Omental fat pad (tissue), 4 donors: ENCODE results near the gene PAX4. TPM values are rescaled to one million over a fixed set of nuclear protein-coding genes. Genes with fewer than 3 reads are reported as not detected.

Source experiments
- ATAC-seq: fragments of 150-250 bp; one replicate; pipeline ENCODE4 v1.9.1; 2016; ENCODE audit warnings: mild to moderate bottlenecking, moderate library complexity; ENCODE audit not compliant: low FRiP score
- DNase-seq: peaks from one replicate; pipeline ENCODE4 v3.0.0-alpha.2; 2019; ENCODE audit warnings: low spot score
- total RNA-seq, 4 donors: library from RNA; depleted of rRNA; stranded (reverse); fragments of >200 nt; gene quantifications; one replicate each; pipeline ENCODE4 v1.1.0, GENCODE V29; 2016
- TF ChIP-seq, protein P1 (sequence below), 3 donors: fragments of 450-650 bp; IDR thresholded peaks; one replicate each; pipeline ENCODE4 v1.5.1; 2016 to 2017; ENCODE audit warnings: antibody characterized with exemption in 3 of 3, mild to moderate bottlenecking in 3 of 3, moderate library complexity in 2 of 3

The PAX4 gene
- total RNA-seq, 4 donors from 2014 or later, result not detected

- TF ChIP-seq, protein P1, sequence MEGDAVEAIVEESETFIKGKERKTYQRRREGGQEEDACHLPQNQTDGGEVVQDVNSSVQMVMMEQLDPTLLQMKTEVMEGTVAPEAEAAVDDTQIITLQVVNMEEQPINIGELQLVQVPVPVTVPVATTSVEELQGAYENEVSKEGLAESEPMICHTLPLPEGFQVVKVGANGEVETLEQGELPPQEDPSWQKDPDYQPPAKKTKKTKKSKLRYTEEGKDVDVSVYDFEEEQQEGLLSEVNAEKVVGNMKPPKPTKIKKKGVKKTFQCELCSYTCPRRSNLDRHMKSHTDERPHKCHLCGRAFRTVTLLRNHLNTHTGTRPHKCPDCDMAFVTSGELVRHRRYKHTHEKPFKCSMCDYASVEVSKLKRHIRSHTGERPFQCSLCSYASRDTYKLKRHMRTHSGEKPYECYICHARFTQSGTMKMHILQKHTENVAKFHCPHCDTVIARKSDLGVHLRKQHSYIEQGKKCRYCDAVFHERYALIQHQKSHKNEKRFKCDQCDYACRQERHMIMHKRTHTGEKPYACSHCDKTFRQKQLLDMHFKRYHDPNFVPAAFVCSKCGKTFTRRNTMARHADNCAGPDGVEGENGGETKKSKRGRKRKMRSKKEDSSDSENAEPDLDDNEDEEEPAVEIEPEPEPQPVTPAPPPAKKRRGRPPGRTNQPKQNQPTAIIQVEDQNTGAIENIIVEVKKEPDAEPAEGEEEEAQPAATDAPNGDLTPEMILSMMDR (IDR thresholded peaks at IDR 0.05), result no peak
- DNase-seq, result no peak
- no peak for ATAC-seq
Measured at GRCh38 chr7:127629268-127629854, 11.4 kb upstream of the PAX4 start.

- DNase-seq (no peak), ATAC-seq (no peak)
- TF ChIP-seq, protein P1 (IDR thresholded peaks at IDR 0.05), result no peak
Measured at GRCh38 chr7:127628445-127628844, 10.5 kb upstream of the PAX4 start.

DNA sequence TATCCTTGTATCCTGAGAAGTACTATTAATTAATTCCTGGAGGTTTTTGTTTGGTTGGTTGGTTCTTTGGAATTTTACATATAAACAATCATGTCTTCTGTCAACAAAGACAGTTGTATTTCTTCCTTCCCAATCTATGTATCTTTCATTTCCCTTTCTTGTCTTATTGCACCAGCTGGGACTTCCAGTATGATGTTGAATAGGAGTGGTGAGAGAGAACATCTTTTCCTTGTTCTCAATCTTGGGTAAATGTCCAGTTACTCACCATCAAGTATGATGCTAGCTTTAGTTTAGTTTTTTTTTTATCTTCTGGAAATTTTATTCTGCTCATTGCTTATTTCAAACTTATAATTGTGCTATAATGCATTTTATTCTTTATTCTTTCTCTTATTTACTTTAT, 7.4 kb upstream of the PAX4 start:
- TF ChIP-seq, protein P1 (IDR thresholded peaks at IDR 0.05), result no peak
- DNase-seq, result no peak
- ATAC-seq, result no peak

DNA sequence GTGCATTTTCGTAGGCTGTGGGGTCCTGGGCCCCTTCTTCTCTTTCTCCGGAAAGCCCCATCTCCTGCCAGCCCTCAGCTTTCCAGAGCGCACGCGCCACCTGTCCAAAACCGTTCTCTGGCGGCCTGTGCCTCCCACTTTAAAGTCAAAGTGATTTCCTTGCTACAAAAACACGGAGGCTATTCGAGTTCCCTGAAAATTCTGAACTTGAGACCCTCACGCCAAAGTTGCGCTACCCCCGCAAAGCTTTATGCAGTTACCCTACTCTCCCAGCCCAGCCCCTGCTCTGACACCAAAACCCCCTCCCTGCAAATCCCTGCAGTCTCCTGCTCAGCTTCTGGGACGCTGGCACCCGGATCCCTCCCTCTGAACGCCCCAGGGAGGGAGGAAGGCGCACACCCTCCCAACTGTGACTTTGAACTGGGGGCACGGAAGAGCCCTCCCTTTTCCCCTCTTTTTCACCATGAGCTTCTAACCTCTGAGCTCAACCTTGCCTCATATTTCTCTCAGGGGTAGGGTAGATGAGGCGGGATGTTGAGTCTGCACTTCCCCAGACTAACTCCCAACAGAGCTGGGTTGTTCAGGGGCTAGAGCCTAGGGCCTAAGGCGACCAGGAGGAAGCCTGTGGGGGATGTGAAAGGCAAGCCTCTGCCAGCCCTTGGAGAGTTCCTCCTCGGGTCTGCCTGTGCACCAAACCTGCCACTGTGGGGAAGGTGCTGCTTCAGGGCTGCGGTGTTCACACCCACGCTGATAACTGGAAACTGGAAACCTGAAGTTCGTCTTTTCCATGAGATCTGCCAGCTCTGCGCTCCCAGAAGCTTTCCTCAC, 2.7 kb upstream of the PAX4 start:
- TF ChIP-seq, protein P1 (IDR thresholded peaks at IDR 0.05), result no peak
- ATAC-seq (no peak), DNase-seq (no peak)

DNA sequence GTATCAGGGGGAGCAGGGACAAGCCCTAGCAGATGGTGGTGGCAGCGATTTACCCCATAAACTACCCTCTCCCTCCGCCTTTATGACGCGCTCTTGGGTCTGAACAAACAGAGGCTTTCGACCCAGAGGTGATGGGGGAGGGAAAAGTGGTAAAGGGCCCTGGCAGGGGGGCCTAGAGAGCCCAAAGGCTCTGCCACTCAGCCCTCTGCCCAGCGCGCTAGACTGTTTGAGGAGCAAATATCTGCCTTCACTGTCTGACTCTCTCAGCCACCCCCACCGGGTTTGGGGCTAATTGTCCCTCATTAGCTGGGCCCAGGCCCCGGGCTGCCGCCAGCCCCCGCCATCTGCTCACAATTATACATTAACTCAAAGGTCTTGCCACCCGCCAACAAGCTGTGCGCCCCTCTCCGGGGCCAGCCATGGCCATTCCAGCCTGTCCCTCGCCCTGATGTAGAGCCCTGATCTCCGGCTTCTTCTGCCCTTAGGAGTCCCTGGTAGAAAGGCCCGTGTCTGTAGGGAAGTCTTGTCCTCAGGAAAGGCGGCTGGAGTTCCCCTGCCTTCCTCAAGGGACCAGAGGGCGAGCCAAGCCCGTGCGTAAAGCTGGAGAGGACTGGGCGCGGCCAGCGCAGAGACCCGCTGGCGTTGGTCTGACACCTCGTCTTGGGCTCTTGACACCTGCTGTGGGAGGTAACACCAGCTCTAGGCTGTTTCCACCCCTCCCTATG, 1.9 kb upstream of the PAX4 start:
- no peak for DNase-seq
- TF ChIP-seq, protein P1 (IDR thresholded peaks at IDR 0.05), result no peak
- no peak for ATAC-seq

DNA sequence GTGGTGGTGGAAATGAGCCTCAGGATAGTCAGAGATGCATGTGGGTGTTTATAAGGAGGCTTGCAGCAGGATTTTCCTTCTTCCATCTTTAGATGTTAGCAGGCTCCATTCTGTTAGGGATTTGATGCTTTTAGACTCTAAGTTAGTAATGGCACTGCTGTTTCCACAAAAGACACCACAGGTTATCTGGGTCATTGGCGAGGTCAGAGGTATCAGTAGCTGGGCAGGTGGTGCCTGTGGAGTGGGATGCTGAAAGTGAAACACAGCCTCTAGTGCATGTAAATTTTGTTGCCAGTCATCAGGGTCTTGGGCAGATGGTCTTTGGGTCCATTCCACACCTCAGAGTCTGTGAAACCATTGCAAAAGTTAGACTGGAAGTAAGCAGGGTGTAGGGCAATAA, 833 bp upstream of the PAX4 start:
- ATAC-seq (no peak), DNase-seq (no peak)
- TF ChIP-seq, protein P1 (IDR thresholded peaks at IDR 0.05), result no peak
